ENCODE measurements around the gene ZBTB18.

DNA sequence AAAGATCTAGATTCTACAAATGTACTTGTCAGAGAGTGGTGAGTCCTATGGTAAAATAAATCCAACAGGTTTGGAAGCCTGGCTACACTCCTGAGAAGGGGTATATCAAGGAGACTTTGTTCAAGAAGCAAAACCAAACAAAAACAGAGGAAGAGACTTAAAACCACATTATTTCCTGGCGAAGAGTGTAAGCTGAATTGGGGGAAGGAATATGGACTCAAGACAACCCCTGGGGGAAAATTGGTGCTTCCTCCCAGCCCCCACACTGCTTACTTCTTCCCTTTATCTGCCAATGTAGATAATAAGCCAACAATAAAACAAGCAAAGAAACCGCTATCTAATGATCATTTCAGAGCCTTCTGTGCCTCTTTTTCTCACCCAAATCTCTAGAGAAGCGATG, 48.4 kb upstream of the ZBTB18 start:
- TF ChIP-seq CTCF (IDR thresholded peaks at IDR 0.05) = no peak
- TF ChIP-seq, protein P1, sequence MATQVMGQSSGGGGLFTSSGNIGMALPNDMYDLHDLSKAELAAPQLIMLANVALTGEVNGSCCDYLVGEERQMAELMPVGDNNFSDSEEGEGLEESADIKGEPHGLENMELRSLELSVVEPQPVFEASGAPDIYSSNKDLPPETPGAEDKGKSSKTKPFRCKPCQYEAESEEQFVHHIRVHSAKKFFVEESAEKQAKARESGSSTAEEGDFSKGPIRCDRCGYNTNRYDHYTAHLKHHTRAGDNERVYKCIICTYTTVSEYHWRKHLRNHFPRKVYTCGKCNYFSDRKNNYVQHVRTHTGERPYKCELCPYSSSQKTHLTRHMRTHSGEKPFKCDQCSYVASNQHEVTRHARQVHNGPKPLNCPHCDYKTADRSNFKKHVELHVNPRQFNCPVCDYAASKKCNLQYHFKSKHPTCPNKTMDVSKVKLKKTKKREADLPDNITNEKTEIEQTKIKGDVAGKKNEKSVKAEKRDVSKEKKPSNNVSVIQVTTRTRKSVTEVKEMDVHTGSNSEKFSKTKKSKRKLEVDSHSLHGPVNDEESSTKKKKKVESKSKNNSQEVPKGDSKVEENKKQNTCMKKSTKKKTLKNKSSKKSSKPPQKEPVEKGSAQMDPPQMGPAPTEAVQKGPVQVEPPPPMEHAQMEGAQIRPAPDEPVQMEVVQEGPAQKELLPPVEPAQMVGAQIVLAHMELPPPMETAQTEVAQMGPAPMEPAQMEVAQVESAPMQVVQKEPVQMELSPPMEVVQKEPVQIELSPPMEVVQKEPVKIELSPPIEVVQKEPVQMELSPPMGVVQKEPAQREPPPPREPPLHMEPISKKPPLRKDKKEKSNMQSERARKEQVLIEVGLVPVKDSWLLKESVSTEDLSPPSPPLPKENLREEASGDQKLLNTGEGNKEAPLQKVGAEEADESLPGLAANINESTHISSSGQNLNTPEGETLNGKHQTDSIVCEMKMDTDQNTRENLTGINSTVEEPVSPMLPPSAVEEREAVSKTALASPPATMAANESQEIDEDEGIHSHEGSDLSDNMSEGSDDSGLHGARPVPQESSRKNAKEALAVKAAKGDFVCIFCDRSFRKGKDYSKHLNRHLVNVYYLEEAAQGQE (IDR thresholded peaks at IDR 0.05; ENCODE audit: low read depth, low read length) = no peak
- TF ChIP-seq, protein P2, sequence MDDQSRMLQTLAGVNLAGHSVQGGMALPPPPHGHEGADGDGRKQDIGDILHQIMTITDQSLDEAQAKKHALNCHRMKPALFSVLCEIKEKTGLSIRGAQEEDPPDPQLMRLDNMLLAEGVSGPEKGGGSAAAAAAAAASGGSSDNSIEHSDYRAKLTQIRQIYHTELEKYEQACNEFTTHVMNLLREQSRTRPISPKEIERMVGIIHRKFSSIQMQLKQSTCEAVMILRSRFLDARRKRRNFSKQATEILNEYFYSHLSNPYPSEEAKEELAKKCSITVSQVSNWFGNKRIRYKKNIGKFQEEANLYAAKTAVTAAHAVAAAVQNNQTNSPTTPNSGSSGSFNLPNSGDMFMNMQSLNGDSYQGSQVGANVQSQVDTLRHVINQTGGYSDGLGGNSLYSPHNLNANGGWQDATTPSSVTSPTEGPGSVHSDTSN (IDR thresholded peaks at IDR 0.05) = no peak
- TF ChIP-seq TAF1 (IDR thresholded peaks at IDR 0.05; ENCODE audit: borderline replicate concordance, low read depth, low read length) = no peak
- TF ChIP-seq SIN3A (IDR thresholded peaks at IDR 0.05; ENCODE audit: borderline replicate concordance, low read depth, low read length) = no peak
- TF ChIP-seq MAX (IDR thresholded peaks at IDR 0.05; ENCODE audit: low read depth) = no peak

Measured in SK-N-SH (cell line).